HCT116 (cell line): ENCODE results near the gene SORBS1. TPM values are rescaled to one million over a fixed set of nuclear protein-coding genes. Genes with fewer than 3 reads are reported as not detected.

Experiments
- ATAC-seq: fragments of 200-7000 bp; cut with Tn5 transposase; 2 replicates; pipeline ENCODE4 v1.9.1; 2020; ENCODE audit warnings: mild to moderate bottlenecking, moderate library complexity
- BruUV-seq: library from RNA; stranded (reverse); fragments of 400-500 nt; replicated peaks from 2 replicates; lab custom pipeline; 2021; lab: Mats Ljungman, UMichigan
- CTCF ChIA-PET: fragments of 300-600 bp; sonication (Branson Sonifier 250); formaldehyde crosslinking; loops from one replicate; lab custom pipeline; 2021; ENCODE audit warnings: antibody characterized with exemption; lab: Charles Lee
- POLR2A ChIA-PET: fragments of 300-600, 350-600 bp; sonication (Branson Sonifier 250); formaldehyde crosslinking; loops from one replicate; lab custom pipeline; 2021; ENCODE audit warnings: antibody characterized with exemption; lab: Charles Lee
- RAD21 ChIA-PET, 2 experiments: fragments of 300-600 bp; sonication (Branson Sonifier 250); formaldehyde crosslinking; loops; one replicate each; lab custom pipeline; 2023; ENCODE audit warnings: low total read pairs in 2 of 2; ENCODE audit not compliant: uncharacterized antibody in 2 of 2, unreplicated experiment in 2 of 2, low non-redundant PET in 1 of 2; lab: Charles Lee
- DNase-seq: peaks from one replicate; pipeline ENCODE4 v3.0.0-alpha.2; 2010; ENCODE audit warnings: low read depth, low spot score
- H2AFZ ChIP-seq: fragments of 200-600 bp; shearing (Covaris generic), sonication (generic); 2 replicates; pipeline ENCODE4 v1.6.1; 2017; ENCODE audit warnings: low read depth, mixed run types, mixed read lengths, antibody characterized with exemption, low read length; ENCODE audit not compliant: poor library complexity, severe bottlenecking
- H3K27ac ChIP-seq: 2 replicates; pipeline ENCODE4 v1.5.1; 2012; ENCODE audit warnings: low read depth, low read length
- H3K27me3 ChIP-seq: fragments of 200-600 bp; sonication (generic); 2 replicates; pipeline ENCODE4 v1.6.1; 2016; ENCODE audit warnings: mixed run types, low read length, mixed read lengths; ENCODE audit not compliant: insufficient read depth
- H3K36me3 ChIP-seq, 2 experiments: fragments of 200-500 bp in 1 of 2; fragments of 200-600 bp in 1 of 2; sonication (Bioruptor generic) in 1 of 2; sonication (generic) in 1 of 2; 2 replicates each; pipeline versions ENCODE4 v1.5.1 to v1.6.1; 2014 to 2016; ENCODE audit warnings: low read length in 2 of 2, inconsistent platforms in 1 of 2, mixed read lengths in 1 of 2, mixed run types in 1 of 2; ENCODE audit not compliant: insufficient read depth in 2 of 2, control insufficient read depth in 1 of 2
- H3K4me1 ChIP-seq, 2 experiments: fragments of 200-600 bp in 1 of 2; sonication (generic) in 1 of 2; 2 replicates each; pipeline versions ENCODE4 v1.5.1 to v1.6.1; 2012 to 2017; ENCODE audit warnings: low read length in 2 of 2, inconsistent platforms in 1 of 2, mild to moderate bottlenecking in 1 of 2, mixed read lengths in 1 of 2, mixed run types in 1 of 2, moderate library complexity in 1 of 2; ENCODE audit not compliant: insufficient read depth in 2 of 2, control insufficient read depth in 1 of 2
- H3K4me2 ChIP-seq: fragments of 200-600 bp; sonication (generic); 2 replicates; pipeline ENCODE4 v1.6.1; 2017; ENCODE audit warnings: mixed run types, low read length, mixed read lengths
- H3K4me3 ChIP-seq, 2 experiments: fragments of 200-600 bp in 1 of 2; sonication (generic) in 1 of 2; replicated peaks in 1 of 2; 2 replicates each; pipeline ENCODE4 v1.5.1; 2011 to 2016; ENCODE audit warnings: low read length in 2 of 2, control low read depth in 1 of 2, low read depth in 1 of 2, mild to moderate bottlenecking in 1 of 2, mixed read lengths in 1 of 2, mixed run types in 1 of 2
- H3K79me2 ChIP-seq: fragments of 200-600 bp; sonication (generic); 2 replicates; pipeline ENCODE4 v1.6.1; 2017; ENCODE audit warnings: mild to moderate bottlenecking, mixed run types, low read length, moderate library complexity, mixed read lengths; ENCODE audit not compliant: insufficient read depth
- H3K9ac ChIP-seq: fragments of 200-600 bp; sonication (generic); 2 replicates; pipeline ENCODE4 v1.6.1; 2016; ENCODE audit warnings: low read length, mixed read lengths
- H3K9me2 ChIP-seq: fragments of 200-600 bp; sonication (generic), shearing (Covaris generic); 2 replicates; pipeline ENCODE4 v1.6.1; 2017; ENCODE audit warnings: mixed run types, mild to moderate bottlenecking, moderate library complexity; ENCODE audit not compliant: insufficient read depth
- H3K9me3 ChIP-seq, 2 experiments: fragments of 200-500 bp in 1 of 2; fragments of 200-600 bp in 1 of 2; sonication (Bioruptor generic) in 1 of 2; sonication (generic) in 1 of 2; 2 replicates each; pipeline ENCODE4 v1.6.1; 2014 to 2017; ENCODE audit warnings: low read length in 2 of 2, mixed read lengths in 2 of 2, inconsistent platforms in 1 of 2, low read depth in 1 of 2, mild to moderate bottlenecking in 1 of 2, mixed run types in 1 of 2, moderate library complexity in 1 of 2; ENCODE audit not compliant: control insufficient read depth in 1 of 2, insufficient read depth in 1 of 2
- H4K20me1 ChIP-seq: fragments of 200-600 bp; sonication (generic), shearing (Covaris generic); 2 replicates; pipeline ENCODE4 v1.6.1; 2017; ENCODE audit warnings: mixed run types, mild to moderate bottlenecking, moderate library complexity; ENCODE audit not compliant: insufficient read depth
- CBX3 ChIP-seq: IDR thresholded peaks from 2 replicates; pipeline ENCODE4 v1.6.1; 2012; ENCODE audit warnings: low read depth
- CEBPB ChIP-seq: IDR thresholded peaks from 2 replicates; pipeline ENCODE4 v1.6.1; 2012; ENCODE audit warnings: low read depth
- EZH2 ChIP-seq: fragments of 200-600 bp; sonication (generic); IDR thresholded peaks from 2 replicates; pipeline ENCODE4 v1.6.1; 2017; ENCODE audit warnings: antibody characterized with exemption, mixed run types
- FOSL1 ChIP-seq: IDR thresholded peaks from 2 replicates; pipeline ENCODE4 v1.6.1; 2012; ENCODE audit warnings: low read depth
- JUND ChIP-seq: IDR thresholded peaks from 2 replicates; pipeline ENCODE4 v1.6.1; 2012
- MAX ChIP-seq: IDR thresholded peaks from 2 replicates; pipeline ENCODE4 v1.6.1; 2012
- POLR2A ChIP-seq: IDR thresholded peaks from 2 replicates; pipeline ENCODE4 v1.7.0; 2011; ENCODE audit warnings: borderline replicate concordance; ENCODE audit not compliant: insufficient read depth, insufficient read length; ENCODE audit errors: extremely low read depth
- POLR2AphosphoS5 ChIP-seq: IDR thresholded peaks from 2 replicates; pipeline ENCODE4 v1.6.1; 2011; ENCODE audit warnings: mild to moderate bottlenecking, low read depth, low read length, moderate library complexity
- REST ChIP-seq: IDR thresholded peaks from 2 replicates; pipeline ENCODE4 v1.6.1; 2012; ENCODE audit warnings: low read depth
- SIN3A ChIP-seq: IDR thresholded peaks from 2 replicates; pipeline ENCODE4 v1.6.1; 2012; ENCODE audit warnings: low read depth
- SP1 ChIP-seq: IDR thresholded peaks from 2 replicates; pipeline ENCODE4 v1.6.1; 2012; ENCODE audit warnings: low read depth
- SRF ChIP-seq: IDR thresholded peaks from 2 replicates; pipeline ENCODE4 v1.6.1; 2012; ENCODE audit warnings: low read depth
- ZFX ChIP-seq: fragments of 450-650 bp; IDR thresholded peaks from 2 replicates; pipeline ENCODE4 v1.6.1; 2017
- ZNF274 ChIP-seq: fragments of 200-500 bp; sonication (Bioruptor generic); IDR thresholded peaks from 2 replicates; pipeline ENCODE4 v1.6.1; 2014; ENCODE audit warnings: mild to moderate bottlenecking, low read depth, low read length, inconsistent platforms
- intact Hi-C: fragments of 100-400 bp; cut with micrococcal nuclease; formaldehyde crosslinking; loops from 2 replicates; pipeline ENCODE4 v1.10.0; 2022
- total RNA-seq: library from RNA; stranded (reverse); gene quantifications from one replicate; pipeline ENCODE4 v1.2.1, GENCODE V29; 2021; ENCODE audit not compliant: unreplicated experiment
- TF ChIP-seq, protein P1 (sequence below): IDR thresholded peaks from 2 replicates; pipeline ENCODE4 v1.6.1; 2012
- TF ChIP-seq, protein P2 (sequence below), 3 experiments: fragments of 200-600 bp in 1 of 3; sonication (generic) in 1 of 3; IDR thresholded peaks in 2 of 3; conservative IDR thresholded peaks in 1 of 3; 2 replicates each; pipeline ENCODE4 v1.5.1; 2012 to 2017; ENCODE audit warnings: low read depth in 2 of 3, low read length in 2 of 3, antibody characterized with exemption in 1 of 3, borderline replicate concordance in 1 of 3, control low read depth in 1 of 3, mild to moderate bottlenecking in 1 of 3, mixed read lengths in 1 of 3, mixed run types in 1 of 3, moderate library complexity in 1 of 3; ENCODE audit not compliant: insufficient read depth in 1 of 3

The SORBS1 gene
- total RNA-seq, 1 experiment from 2014 or later: 3.4 TPM

DNA sequence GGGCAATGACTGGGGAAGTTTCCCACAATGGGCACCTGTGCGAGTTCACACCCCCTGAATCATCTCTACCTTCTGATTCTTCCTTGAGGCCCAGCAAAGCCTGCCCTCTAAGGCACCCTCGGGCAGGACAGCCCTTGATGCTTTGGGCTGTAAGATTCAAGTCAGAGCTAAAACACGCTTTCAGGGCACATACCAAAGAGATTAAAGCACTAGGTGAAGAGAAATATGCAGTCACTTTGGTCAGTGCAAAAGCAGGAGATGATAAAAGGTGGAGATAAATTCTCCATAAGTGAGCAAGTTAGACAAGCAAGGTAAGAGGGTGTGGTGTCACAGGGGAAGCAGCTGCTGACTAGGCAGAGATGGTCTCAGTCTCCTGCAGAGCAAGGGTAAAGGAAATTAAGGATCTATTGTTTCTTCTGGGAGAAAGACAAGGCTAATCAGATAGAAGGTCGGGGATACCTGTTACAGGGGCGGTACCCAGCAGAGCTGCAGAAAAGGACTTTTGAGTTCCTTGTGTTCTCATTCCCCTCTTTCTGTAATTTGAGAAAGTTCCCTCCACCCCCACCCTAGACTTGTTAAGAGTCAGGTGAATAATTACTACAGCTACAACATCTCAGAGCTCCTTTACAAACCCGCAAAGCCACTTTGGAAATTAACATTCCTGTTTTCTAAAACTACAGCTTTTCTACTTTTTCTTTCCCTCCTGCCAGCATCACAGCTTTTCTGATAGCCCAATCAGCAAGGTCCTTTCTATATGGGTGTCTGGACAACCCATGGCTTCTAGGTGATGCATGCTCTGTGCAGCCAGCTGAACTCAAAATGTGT, 296.7 kb downstream of the SORBS1 start:
- Histone ChIP-seq H3K4me1 (peaks cover 50 to 70% of the 10 kb centered on the region in 2 experiments), H3K9ac (peak overlapping the region; percentile 29), H3K27me3 (no peaks in the 10 kb centered on the region), H3K4me3 (no peak overlapping the region), H3K27ac (peak overlapping the region; percentile 37), H3K36me3 (no peaks in the 10 kb centered on the region; a peak in 1 of 4 replicates), H3K4me2 (peak overlapping the region; percentile 51), H3K9me3 (no peaks in the 10 kb centered on the region), H3K79me2 (no peaks in the 10 kb centered on the region), H3K9me2 (no peaks in the 10 kb centered on the region), H2AFZ (no peak overlapping the region), H4K20me1 (no peaks in the 10 kb centered on the region)
- TF ChIP-seq POLR2AphosphoS5 (no peak), SP1 (no peak; the same call in 1 of the 2 replicates), MAX (peak; percentile 31; the same call in 1 of the 2 replicates), SRF (no peak), ZNF274 (no peak), REST (no peak), SIN3A (peak; percentile 51; the same call in 1 of the 2 replicates), POLR2A (no peak), ZFX (no peak), FOSL1 (peak; percentile 33; the same call in 1 of the 2 replicates), JUND (peak; percentile 38; the same call in 1 of the 2 replicates), CBX3 (peak; percentile 57; the same call in 1 of the 2 replicates), CEBPB (no peak), EZH2 (no peak)
- TF ChIP-seq, protein P1, sequence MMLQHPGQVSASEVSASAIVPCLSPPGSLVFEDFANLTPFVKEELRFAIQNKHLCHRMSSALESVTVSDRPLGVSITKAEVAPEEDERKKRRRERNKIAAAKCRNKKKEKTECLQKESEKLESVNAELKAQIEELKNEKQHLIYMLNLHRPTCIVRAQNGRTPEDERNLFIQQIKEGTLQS: no peak
- TF ChIP-seq, protein P2, sequence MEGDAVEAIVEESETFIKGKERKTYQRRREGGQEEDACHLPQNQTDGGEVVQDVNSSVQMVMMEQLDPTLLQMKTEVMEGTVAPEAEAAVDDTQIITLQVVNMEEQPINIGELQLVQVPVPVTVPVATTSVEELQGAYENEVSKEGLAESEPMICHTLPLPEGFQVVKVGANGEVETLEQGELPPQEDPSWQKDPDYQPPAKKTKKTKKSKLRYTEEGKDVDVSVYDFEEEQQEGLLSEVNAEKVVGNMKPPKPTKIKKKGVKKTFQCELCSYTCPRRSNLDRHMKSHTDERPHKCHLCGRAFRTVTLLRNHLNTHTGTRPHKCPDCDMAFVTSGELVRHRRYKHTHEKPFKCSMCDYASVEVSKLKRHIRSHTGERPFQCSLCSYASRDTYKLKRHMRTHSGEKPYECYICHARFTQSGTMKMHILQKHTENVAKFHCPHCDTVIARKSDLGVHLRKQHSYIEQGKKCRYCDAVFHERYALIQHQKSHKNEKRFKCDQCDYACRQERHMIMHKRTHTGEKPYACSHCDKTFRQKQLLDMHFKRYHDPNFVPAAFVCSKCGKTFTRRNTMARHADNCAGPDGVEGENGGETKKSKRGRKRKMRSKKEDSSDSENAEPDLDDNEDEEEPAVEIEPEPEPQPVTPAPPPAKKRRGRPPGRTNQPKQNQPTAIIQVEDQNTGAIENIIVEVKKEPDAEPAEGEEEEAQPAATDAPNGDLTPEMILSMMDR (IDR thresholded peaks at IDR 0.05 in 2 of 3, conservative IDR thresholded peaks at IDR 0.05 in 1 of 3; ENCODE audit: borderline replicate concordance in 1 of 3, insufficient read depth in 1 of 3, low read depth in 2 of 3, low read length in 2 of 3): no peak
- intact Hi-C loops: no loop called here
- RAD21 ChIA-PET: interaction anchor here in 1 of 2 experiments (0.6 kb wide), 1 partner anchor 334 kb away, joined by 3 read pairs; no protein-coding TSS in a partner anchor
- BruUV-seq: no TSS peak
- POLR2A ChIA-PET: interaction anchor here (0.8 kb wide), 1 partner anchor 12 kb away, joined by 3 read pairs; no protein-coding TSS in a partner anchor
- peak; percentile 61 for DNase-seq
- CTCF ChIA-PET: interaction anchor here (0.6 to 1.1 kb wide), 3 partner anchors 9 to 18 kb away, joined by 3 to 4 read pairs (median 3); no protein-coding TSS in a partner anchor
- peak; percentile 85 for ATAC-seq
